GM12864 (cell line): Measurements from ENCODE around the gene HADHA.
A peak's percentile ranks its signal among the peaks of the same experiment; 100 is the strongest.

Experiments
- DNase-seq: peaks from one replicate; pipeline ENCODE4 v3.0.0-alpha.2; 2011; ENCODE audit warnings: low read depth
- H3K4me3 ChIP-seq: 2 replicates; pipeline ENCODE4 v1.5.1; 2011; ENCODE audit warnings: mild to moderate bottlenecking, low read depth, low read length, control low read depth
- TF ChIP-seq, protein P1 (sequence below): IDR thresholded peaks from 2 replicates; pipeline ENCODE4 v1.5.1; 2011; ENCODE audit warnings: low read depth, mild to moderate bottlenecking, moderate library complexity, low read length, control low read depth, inconsistent platforms; ENCODE audit errors: missing control alignments

HADHA gene

DNA sequence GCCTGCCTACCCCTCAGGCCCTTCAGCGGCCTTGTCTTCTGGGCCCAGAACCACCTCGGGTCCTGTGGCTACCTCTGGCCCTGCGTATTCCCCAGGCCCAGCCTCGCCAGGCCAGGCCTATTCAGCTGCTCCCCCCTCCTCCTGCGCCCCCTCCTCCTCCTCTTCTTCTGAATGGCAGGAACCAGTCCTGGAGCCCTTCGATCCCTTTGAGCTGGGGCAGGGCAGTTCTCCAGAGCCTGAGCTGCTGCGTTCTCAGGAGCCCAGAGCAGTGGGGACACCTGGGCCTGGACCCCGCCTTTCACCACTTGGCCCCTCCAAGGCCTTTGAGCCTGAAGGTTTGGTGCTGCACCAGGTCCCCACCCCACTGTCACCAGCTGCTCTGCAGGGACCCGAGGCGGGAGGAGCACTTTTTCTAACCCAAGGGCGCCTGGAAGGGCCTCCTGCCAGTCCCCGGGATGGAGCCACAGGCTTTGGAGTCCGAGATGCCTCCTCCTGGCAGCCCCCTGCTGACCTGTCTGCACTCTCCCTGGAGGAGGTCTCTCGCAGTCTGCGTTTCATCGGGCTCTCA, 56.8 kb downstream of the HADHA start:
- no peak for DNase-seq
- TF ChIP-seq, protein P1, sequence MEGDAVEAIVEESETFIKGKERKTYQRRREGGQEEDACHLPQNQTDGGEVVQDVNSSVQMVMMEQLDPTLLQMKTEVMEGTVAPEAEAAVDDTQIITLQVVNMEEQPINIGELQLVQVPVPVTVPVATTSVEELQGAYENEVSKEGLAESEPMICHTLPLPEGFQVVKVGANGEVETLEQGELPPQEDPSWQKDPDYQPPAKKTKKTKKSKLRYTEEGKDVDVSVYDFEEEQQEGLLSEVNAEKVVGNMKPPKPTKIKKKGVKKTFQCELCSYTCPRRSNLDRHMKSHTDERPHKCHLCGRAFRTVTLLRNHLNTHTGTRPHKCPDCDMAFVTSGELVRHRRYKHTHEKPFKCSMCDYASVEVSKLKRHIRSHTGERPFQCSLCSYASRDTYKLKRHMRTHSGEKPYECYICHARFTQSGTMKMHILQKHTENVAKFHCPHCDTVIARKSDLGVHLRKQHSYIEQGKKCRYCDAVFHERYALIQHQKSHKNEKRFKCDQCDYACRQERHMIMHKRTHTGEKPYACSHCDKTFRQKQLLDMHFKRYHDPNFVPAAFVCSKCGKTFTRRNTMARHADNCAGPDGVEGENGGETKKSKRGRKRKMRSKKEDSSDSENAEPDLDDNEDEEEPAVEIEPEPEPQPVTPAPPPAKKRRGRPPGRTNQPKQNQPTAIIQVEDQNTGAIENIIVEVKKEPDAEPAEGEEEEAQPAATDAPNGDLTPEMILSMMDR = no peak

DNA sequence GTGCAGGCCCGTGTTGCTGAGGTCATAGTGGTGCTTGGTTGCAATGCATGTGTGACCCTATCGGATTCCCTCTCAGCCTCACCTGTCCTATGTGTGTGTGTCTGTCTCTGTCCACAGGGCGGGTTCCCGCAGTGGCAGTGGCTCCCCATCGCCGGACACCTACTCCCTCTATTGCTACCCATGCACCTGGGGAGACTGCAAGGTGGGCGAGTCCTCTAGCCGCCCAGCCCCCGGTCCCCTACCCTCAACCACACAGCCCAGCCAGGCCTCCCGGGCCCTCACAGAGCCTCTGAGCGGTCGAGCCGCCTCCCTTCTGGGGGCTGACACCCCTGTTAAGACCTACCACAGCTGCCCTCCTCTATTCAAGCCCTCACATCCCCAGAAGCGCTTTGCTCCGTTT, 57.3 kb downstream of the HADHA start:
- TF ChIP-seq, protein P1 = no peak
- no peak overlapping the region for H3K4me3 ChIP-seq
- no peak for DNase-seq

More for the DNA sequence above, 56.8 kb downstream of the HADHA start:
- no peak overlapping the region for H3K4me3 ChIP-seq

DNA sequence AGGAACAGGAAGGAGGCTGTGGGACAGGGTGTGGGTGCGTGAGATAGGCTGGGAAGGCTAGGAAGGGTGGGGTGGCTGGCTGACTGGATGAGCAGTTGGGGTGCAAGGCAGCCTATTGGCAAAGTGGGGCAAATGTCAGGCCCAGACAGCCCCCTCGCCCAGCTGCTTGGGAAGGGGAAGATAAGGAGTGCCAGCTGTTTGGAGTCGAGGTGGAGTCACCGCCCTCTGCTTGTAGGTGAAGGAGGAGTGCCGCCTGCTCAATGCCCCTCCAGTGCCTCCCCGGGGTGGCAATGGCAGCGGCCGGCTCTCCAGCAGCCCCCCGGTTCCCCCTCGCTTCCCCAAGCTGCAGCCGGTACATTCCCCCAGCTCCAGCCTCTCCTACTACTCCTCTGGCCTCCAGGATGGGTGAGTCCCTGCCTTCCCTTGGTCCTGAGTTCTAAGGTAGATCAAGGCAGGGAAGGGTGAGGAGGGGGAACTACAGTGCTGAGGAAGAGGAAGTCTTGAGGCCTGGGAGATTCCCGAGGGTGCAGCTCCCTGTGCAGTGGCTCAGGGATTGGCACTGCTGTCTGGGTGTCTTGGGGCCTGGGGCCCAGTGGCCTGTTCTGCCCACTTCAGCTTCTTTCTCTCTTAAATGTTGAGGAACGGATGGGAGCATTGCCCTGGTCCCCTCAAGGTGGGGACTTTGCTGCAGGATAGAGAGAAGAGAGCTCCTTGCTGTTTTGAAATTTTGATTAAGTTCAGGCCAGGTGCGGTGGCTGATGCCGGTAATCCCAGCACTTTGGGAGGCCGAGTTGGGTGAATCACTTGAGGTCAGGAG, 58.3 kb downstream of the HADHA start:
- TF ChIP-seq, protein P1 = no peak
- no peak for DNase-seq
- no peak overlapping the region for H3K4me3 ChIP-seq

DNA sequence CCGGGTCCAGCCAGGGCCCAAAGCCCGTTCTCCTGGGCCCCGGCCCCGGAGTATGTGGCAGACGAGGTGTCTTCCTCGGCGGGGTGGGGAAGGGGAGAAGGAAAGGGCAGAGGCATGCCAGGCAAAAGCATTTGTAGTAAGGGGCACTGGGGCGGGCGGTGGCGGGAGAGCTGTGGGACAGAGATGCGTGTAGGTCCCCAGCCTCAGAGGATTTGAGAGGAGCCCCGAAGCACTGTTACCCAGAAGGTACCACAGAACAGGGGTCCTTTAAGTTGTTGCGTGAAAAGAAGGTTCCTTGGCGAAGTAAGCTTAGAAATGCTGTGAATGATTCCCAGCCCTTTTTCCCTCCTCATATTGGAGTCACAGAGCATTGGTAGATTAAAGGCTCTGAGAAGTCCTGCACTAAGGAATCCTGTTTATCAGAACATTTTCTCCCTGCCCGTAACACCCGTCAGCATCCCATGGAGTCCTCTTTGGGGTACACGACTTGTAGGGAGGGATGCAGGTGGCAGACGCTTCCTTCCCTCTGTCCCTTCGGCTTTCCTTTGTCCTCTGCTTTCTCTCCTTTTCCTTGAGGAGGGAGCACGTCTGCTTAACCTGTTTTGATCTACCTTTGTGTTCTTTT, 59.0 kb downstream of the HADHA start:
- DNase-seq = no peak
- TF ChIP-seq, protein P1 = no peak
- H3K4me3 ChIP-seq = peak overlapping the region; percentile 50

DNA sequence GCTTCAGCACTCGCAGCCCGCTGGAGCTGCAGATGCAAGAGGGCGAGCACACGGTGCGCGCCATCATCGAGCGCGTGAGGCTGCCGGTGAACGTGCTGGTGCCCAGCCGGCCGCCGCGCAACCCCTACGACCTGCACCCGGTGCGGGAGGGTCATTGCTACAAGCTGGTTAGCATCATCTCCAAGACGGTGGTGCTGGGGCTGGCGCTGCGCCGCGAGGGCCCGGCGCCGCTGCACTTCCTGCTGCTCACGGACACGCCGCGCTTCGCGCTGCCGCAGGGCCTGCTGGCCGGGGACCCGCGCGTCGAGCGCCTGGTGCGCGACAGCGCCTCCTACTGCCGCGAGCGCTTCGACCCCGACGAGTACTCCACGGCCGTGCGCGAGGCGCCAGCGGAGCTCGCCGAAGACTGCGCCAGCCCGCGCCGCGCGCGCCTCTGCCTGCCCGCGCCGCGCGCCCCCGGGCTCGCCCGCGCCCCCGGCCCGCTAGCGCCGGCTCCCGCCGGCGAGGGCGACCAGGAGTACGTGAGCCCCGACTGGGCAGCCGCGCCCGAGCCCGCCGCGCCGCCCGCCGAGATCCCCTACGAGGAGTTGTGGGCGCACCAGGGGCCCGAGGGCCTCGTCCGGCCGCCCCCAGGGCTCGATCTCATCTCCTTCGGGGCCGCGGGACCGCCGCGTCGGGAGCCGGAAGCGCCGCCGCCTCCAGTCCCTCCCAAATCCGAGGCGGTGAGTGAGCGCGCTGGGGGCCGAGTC, 59.7 kb downstream of the HADHA start:
- H3K4me3 ChIP-seq = peak overlapping the region; percentile 52
- DNase-seq = peak; percentile 37
- TF ChIP-seq, protein P1 = peak; percentile 72

DNA sequence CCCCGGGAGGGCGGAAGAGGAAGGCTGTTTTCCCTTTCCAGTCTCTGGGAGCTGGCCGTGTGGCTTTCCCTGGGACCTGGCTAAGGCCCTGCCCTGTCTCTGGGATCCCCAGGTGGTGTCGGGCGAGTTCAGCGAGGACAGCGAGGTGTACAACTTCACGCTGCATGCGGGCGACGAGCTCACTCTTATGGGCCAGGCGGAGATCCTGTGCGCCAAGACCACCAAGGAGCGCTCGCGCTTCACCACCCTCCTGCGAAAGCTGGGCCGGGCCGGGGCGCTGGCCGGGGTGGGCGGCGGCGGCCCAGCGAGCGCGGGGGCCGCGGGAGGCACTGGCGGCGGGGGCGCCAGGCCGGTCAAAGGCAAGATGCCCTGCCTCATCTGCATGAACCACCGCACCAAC, 60.3 kb downstream of the HADHA start:
- H3K4me3 ChIP-seq = peak overlapping the region; percentile 52
- TF ChIP-seq, protein P1 = no peak
- no peak for DNase-seq
